ENCODE data around the gene CCNA2. TPM values are rescaled to one million over a fixed set of nuclear protein-coding genes. Genes with fewer than 3 reads are reported as not detected.

The CCNA2 gene
- total RNA-seq, 2 donors from 2014 or later = 3.5 to 4.1 TPM

DNA sequence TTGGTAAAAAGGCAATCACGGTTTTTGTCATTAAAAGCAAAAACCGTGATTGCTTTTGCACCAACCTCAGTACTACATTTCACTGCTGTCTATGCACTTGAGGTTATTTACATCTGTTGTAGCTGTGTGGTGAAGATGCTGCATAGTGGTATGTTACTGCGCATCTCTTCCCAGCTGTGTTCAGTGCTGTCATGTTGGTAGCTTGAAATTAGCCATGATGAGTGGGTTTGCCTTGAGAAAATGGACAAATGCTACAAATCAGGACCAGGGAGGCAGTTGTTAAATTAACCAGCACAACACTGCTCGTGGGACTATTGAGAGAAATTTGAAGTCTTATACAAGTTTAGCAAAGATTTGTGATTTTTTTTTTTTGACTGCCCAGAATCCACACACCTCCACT lies 56.5 kb downstream of the CCNA2 start:
- peaks cover 2% of the 10 kb centered on the region for H3K4me1 ChIP-seq (replicated peaks)
- 94% methylated on average over 4 of the region's 4 CpGs for WGBS
- no peaks in the 10 kb centered on the region for H3K9me3 ChIP-seq
- intact Hi-C loops (cut with DNase I) = no loop called here
- H3K4me3 ChIP-seq = no peak overlapping the region
- H3K27me3 ChIP-seq (replicated peaks; ENCODE audit: insufficient read depth) = peaks cover 11% of the 10 kb centered on the region
- TF ChIP-seq POLR2A (IDR thresholded peaks at IDR 0.05) (no peak), POLR2AphosphoS5 (IDR thresholded peaks at IDR 0.05) (no peak)
- TF ChIP-seq, protein P1, sequence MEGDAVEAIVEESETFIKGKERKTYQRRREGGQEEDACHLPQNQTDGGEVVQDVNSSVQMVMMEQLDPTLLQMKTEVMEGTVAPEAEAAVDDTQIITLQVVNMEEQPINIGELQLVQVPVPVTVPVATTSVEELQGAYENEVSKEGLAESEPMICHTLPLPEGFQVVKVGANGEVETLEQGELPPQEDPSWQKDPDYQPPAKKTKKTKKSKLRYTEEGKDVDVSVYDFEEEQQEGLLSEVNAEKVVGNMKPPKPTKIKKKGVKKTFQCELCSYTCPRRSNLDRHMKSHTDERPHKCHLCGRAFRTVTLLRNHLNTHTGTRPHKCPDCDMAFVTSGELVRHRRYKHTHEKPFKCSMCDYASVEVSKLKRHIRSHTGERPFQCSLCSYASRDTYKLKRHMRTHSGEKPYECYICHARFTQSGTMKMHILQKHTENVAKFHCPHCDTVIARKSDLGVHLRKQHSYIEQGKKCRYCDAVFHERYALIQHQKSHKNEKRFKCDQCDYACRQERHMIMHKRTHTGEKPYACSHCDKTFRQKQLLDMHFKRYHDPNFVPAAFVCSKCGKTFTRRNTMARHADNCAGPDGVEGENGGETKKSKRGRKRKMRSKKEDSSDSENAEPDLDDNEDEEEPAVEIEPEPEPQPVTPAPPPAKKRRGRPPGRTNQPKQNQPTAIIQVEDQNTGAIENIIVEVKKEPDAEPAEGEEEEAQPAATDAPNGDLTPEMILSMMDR (IDR thresholded peaks at IDR 0.05) = no peak
- H3K36me3 ChIP-seq = no peaks in the 10 kb centered on the region
- no peak overlapping the region for H3K27ac ChIP-seq
- DNase-seq (ENCODE audit: low spot score) = no peak

Other genes with a start within 250 kb of the CCNA2 start
- gene ANXA5, start 126.9 kb downstream of the CCNA2 start, total RNA-seq = 100 to 1,000 TPM; 251 to 263 TPM
- not detected for gene SMIM43, start 58.7 kb downstream of the CCNA2 start, total RNA-seq
- 10 to 100 TPM; 17.1 to 40.1 TPM for gene EXOSC9, start 22.6 kb downstream of the CCNA2 start, total RNA-seq
- gene BBS7, start 46.6 kb upstream of the CCNA2 start, total RNA-seq = 10 to 100 TPM; 10.1 to 17.1 TPM
- 1 to 10 TPM in 1 of 2 donors, not detected in 1; 1.5 TPM for gene TRPC3, start 128.2 kb upstream of the CCNA2 start, total RNA-seq

All from prostate gland (tissue), 2 donors.